Panc1 (cell line): ENCODE data around the gene ANKRD55. TPM values are rescaled to one million over a fixed set of nuclear protein-coding genes. Genes with fewer than 3 reads are reported as not detected.

Experiments
- ATAC-seq: fragments of 200-7000 bp; cut with Tn5 transposase; 2 replicates; pipeline ENCODE4 v1.9.1; 2020; ENCODE audit warnings: mild to moderate bottlenecking, moderate library complexity
- BruUV-seq: library from RNA; stranded (reverse); fragments of 400-500 nt; replicated peaks from 2 replicates; lab custom pipeline; 2021; lab: Mats Ljungman, UMichigan
- CTCF ChIA-PET: fragments of 300-600 bp; sonication (Branson Sonifier 250); formaldehyde crosslinking; loops from one replicate; lab custom pipeline; 2022; ENCODE audit warnings: antibody characterized with exemption; lab: Charles Lee
- POLR2A ChIA-PET: fragments of 300-600 bp; sonication (Branson Sonifier 250); formaldehyde crosslinking; loops from one replicate; lab custom pipeline; 2022; ENCODE audit warnings: antibody characterized with exemption; lab: Charles Lee
- DNase-seq: peaks from one replicate; pipeline ENCODE4 v3.0.0-alpha.2; 2010; ENCODE audit warnings: low read depth, low spot score
- H3K27ac ChIP-seq: 2 replicates; pipeline ENCODE4 v1.5.1; 2011; ENCODE audit warnings: mild to moderate bottlenecking, low read length, inconsistent platforms
- H3K27me3 ChIP-seq: fragments of 200-500 bp; sonication (Bioruptor generic); 2 replicates; pipeline ENCODE4 v1.6.0; 2014; ENCODE audit warnings: low read length, inconsistent platforms; ENCODE audit not compliant: control insufficient read depth, insufficient read depth
- H3K36me3 ChIP-seq: fragments of 200-500 bp; sonication (Bioruptor generic); 2 replicates; pipeline ENCODE4 v1.5.1; 2014; ENCODE audit warnings: inconsistent platforms, mild to moderate bottlenecking, low read length, moderate library complexity; ENCODE audit not compliant: control insufficient read depth, insufficient read depth
- H3K4me1 ChIP-seq: 2 replicates; pipeline ENCODE4 v1.5.1; 2011; ENCODE audit warnings: inconsistent platforms, mild to moderate bottlenecking, low read length, moderate library complexity; ENCODE audit not compliant: control insufficient read depth, insufficient read depth
- H3K4me3 ChIP-seq, 2 experiments: 2 replicates each; pipeline ENCODE4 v1.5.1; 2011 to 2012; ENCODE audit warnings: low read depth in 2 of 2, low read length in 2 of 2, mild to moderate bottlenecking in 2 of 2, inconsistent platforms in 1 of 2, moderate library complexity in 1 of 2
- H3K9me3 ChIP-seq: fragments of 200-500 bp; sonication (Bioruptor generic); 2 replicates; pipeline ENCODE4 v1.5.1; 2014; ENCODE audit warnings: low read depth, mild to moderate bottlenecking, inconsistent platforms, low read length, moderate library complexity; ENCODE audit not compliant: control insufficient read depth, insufficient read depth
- CTCF ChIP-seq: fragments of 450-650 bp; IDR thresholded peaks from 2 replicates; pipeline ENCODE4 v1.5.1; 2017; ENCODE audit warnings: mild to moderate bottlenecking
- POLR2AphosphoS5 ChIP-seq: IDR thresholded peaks from 2 replicates; pipeline ENCODE4 v1.6.1; 2012; ENCODE audit warnings: mild to moderate bottlenecking, low read depth, low read length, moderate library complexity
- REST ChIP-seq, 2 experiments: IDR thresholded peaks; 2 replicates each; pipeline ENCODE4 v1.6.1; 2011 to 2012; ENCODE audit warnings: low read depth in 2 of 2, control low read depth in 1 of 2, low read length in 1 of 2, mild to moderate bottlenecking in 1 of 2, moderate library complexity in 1 of 2; ENCODE audit not compliant: insufficient read depth in 1 of 2
- SIN3A ChIP-seq: IDR thresholded peaks from 2 replicates; pipeline ENCODE4 v1.6.1; 2012; ENCODE audit warnings: low read depth, mild to moderate bottlenecking, low read length, moderate library complexity, borderline replicate concordance; ENCODE audit not compliant: insufficient read depth
- TCF7L2 ChIP-seq: IDR thresholded peaks from 2 replicates; pipeline ENCODE4 v1.6.1; 2011; ENCODE audit warnings: mild to moderate bottlenecking, low read depth, low read length, inconsistent platforms
- in situ Hi-C: cut with HindIII; loops from 2 replicates; pipeline ENCODE4 v1.10.0; 2016; ENCODE audit warnings: low sequenced_read_pairs, low pct_unique_long_range_greater_than_20kb
- intact Hi-C: fragments of 100-400 bp; cut with micrococcal nuclease; formaldehyde crosslinking; loops from one replicate; pipeline ENCODE4 v1.10.0; 2022; ENCODE audit not compliant: unreplicated experiment
- total RNA-seq: library from RNA; stranded (reverse); gene quantifications from one replicate; pipeline ENCODE4 v1.2.1, GENCODE V29; 2021; ENCODE audit not compliant: unreplicated experiment

The ANKRD55 gene
- total RNA-seq, 1 experiment from 2014 or later = not detected

- Histone ChIP-seq H3K36me3 (no peaks in the 10 kb centered on the region), H3K4me3 (no peak overlapping the region), H3K4me1 (no peaks in the 10 kb centered on the region), H3K9me3 (no peaks in the 10 kb centered on the region), H3K27me3 (no peaks in the 10 kb centered on the region), H3K27ac (no peak overlapping the region)
- POLR2A ChIA-PET = no interaction called here
- no peak for TF ChIP-seq TCF7L2
- TF ChIP-seq SIN3A = no peak
- TF ChIP-seq CTCF = no peak
- TF ChIP-seq POLR2AphosphoS5 = no peak
- TF ChIP-seq REST (IDR thresholded peaks at IDR 0.05; ENCODE audit: insufficient read depth in 1 of 2, low read depth in 2 of 2, low read length in 1 of 2) = no peak
- no TSS peak for BruUV-seq
- CTCF ChIA-PET = no interaction called here
- no peak for DNase-seq
- no peak for ATAC-seq
- intact Hi-C loops (no loop called here), in situ Hi-C loops (no loop called here)
These were observed 68.8 kb downstream of the ANKRD55 start for GRCh38 chr5:56164376-56164775.

GRCh38 chr5:56161927-56162326, 71.2 kb downstream of the ANKRD55 start:
- DNase-seq (no peak), ATAC-seq (no peak)
- no TSS peak for BruUV-seq
- POLR2A ChIA-PET = no interaction called here
- in situ Hi-C loops = no loop called here
- TF ChIP-seq CTCF (no peak), POLR2AphosphoS5 (no peak), REST (IDR thresholded peaks at IDR 0.05; ENCODE audit: insufficient read depth in 1 of 2, low read depth in 2 of 2, low read length in 1 of 2) (no peak), TCF7L2 (no peak), SIN3A (no peak)
- H3K27ac ChIP-seq = no peak overlapping the region
- no peaks in the 10 kb centered on the region for H3K4me1 ChIP-seq
- intact Hi-C loops = no loop called here
- H3K9me3 ChIP-seq = no peaks in the 10 kb centered on the region
- H3K36me3 ChIP-seq = no peaks in the 10 kb centered on the region
- CTCF ChIA-PET = no interaction called here
- H3K27me3 ChIP-seq = no peaks in the 10 kb centered on the region
- H3K4me3 ChIP-seq = no peak overlapping the region
